Measurements from ENCODE around the gene ZNF497. TPM values are rescaled to one million over a fixed set of nuclear protein-coding genes. Genes with fewer than 3 reads are reported as not detected.
A peak's percentile ranks its signal among the peaks of the same experiment; 100 is the strongest.

The ZNF497 gene
- total RNA-seq, 4 donors from 2014 or later = 1.4 to 3.1 (median 1.5) TPM

DNA sequence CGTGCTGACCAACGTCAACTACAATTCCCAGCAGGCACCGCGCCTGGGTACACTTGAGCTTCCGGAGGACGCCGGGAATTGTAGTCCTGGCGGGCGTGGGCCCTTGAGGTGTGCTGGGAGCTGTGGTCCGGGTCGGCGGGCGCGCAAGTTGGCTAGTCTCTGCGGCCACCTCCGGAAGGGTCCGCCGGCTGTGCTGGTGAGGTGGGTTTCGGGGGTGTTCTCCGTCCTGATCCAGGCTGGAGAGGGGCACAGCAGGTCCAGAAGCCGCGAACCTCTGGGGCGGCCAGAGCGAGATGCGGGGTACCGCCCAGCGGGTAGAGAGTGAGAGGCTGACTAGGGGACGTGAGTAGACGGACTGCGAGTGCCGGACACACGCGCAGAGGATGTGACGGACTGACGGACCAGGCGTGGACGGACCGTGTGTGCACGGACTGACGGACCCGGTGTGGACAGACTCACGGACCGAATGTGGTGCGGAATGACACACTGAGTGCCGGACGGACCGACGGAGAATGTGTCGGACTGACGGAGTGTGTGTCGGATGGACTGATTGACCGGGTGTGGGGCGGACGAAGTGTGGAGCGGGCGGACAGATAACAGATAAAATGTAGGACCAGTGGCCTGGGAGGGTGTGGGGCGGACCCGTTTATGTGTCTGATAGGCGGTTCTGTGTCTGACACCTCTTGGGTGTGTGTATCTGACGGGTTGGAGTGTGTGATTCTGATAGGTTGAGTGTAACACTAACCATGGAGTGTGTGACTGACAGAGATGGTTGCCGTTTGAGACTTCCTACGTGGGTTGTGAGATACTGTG is 35.4 kb downstream of the ZNF497 start, which contains the start of gene ZSCAN22:
Gene ZSCAN22 (plus strand): TSS at position 81 of the 813 bp plus-strand sequence. CDS start 7,809 bp downstream, outside the sequence.
- TF ChIP-seq POLR2A (IDR thresholded peaks at IDR 0.05) (no peak), CTCF (IDR thresholded peaks at IDR 0.05) (peak in 1 of 3 donors; percentile 7)
- peak within 1 kb of the TSS; percentile 69 for H3K4me3 ChIP-seq (ENCODE audit: low read depth, poor library complexity, severe bottlenecking)
- 0% methylated on average over 53 to 62 of the region's 62 CpGs for WGBS, 2 donors
- peak; percentile 96 to 99 for DNase-seq (ENCODE audit: low spot score in 2 of 2)
- intact Hi-C loops (cut with DNase I; ENCODE audit: low total_unique reads) = no loop called here

GRCh38 chr19:58326501-58326913 is 36.0 kb downstream of the ZNF497 start:
- intact Hi-C loops (cut with DNase I; ENCODE audit: low total_unique reads) = no loop called here
- peak overlapping the region; percentile 69 for H3K4me3 ChIP-seq (ENCODE audit: low read depth, poor library complexity, severe bottlenecking)
- 1 to 3% methylated on average over 9 of the region's 9 CpGs for WGBS, 2 donors
- TF ChIP-seq POLR2A (IDR thresholded peaks at IDR 0.05) = no peak
- TF ChIP-seq CTCF (IDR thresholded peaks at IDR 0.05) = no peak
- DNase-seq (ENCODE audit: low spot score in 2 of 2) = no peak

- intact Hi-C loops (cut with DNase I; ENCODE audit: low total_unique reads) = no loop called here
These were observed 37.1 kb downstream of the ZNF497 start for GRCh38 chr19:58325311-58326022.

DNA sequence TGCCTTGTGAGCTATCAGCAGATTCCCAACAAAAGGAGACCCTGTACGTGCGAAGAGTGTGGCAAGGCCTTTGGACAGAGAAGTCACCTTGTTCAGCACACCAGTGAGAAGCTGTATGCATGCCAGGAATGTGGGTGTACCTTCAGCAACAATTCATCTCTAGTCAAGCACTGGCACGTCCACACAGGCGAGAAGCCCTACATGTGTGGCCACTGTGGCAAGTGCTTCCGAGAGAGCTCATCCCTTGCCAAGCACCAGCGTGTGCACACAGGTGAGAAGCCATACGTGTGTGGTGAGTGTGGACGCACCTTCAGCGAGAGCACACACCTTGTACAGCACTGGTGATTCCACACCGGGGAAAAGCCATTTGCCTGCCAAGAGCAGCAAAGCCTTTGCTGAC is 43.3 kb downstream of the ZNF497 start:
- intact Hi-C loops (cut with DNase I; ENCODE audit: low total_unique reads) = no loop called here
- no peak overlapping the region for H3K4me3 ChIP-seq (ENCODE audit: low read depth, poor library complexity, severe bottlenecking)
- 54 to 61% methylated on average over 10 of the region's 10 CpGs for WGBS, 2 donors
- TF ChIP-seq POLR2A (IDR thresholded peaks at IDR 0.05) = no peak
- TF ChIP-seq CTCF (IDR thresholded peaks at IDR 0.05) = no peak
- no peak for DNase-seq (ENCODE audit: low spot score in 2 of 2)

More at GRCh38 chr19:58325311-58326022, 37.1 kb downstream of the ZNF497 start:
- WGBS, 2 donors = 76 to 77% methylated on average over 6 of the region's 6 CpGs
- TF ChIP-seq POLR2A (IDR thresholded peaks at IDR 0.05) (no peak), CTCF (IDR thresholded peaks at IDR 0.05) (no peak)
- no peak for DNase-seq (ENCODE audit: low spot score in 2 of 2)
- H3K4me3 ChIP-seq (ENCODE audit: low read depth, poor library complexity, severe bottlenecking) = no peak overlapping the region

- WGBS, 2 donors = 79 to 96% methylated on average over 3 to 4 of the region's 4 CpGs
- DNase-seq (ENCODE audit: low spot score in 2 of 2) = no peak
- TF ChIP-seq CTCF (IDR thresholded peaks at IDR 0.05) (no peak), POLR2A (IDR thresholded peaks at IDR 0.05) (no peak)
- H3K4me3 ChIP-seq (ENCODE audit: low read depth, poor library complexity, severe bottlenecking) = no peak overlapping the region
- intact Hi-C loops (cut with DNase I; ENCODE audit: low total_unique reads) = no loop called here
These were observed 44.3 kb downstream of the ZNF497 start for GRCh38 chr19:58318297-58318696.

Measured in lower leg skin (tissue), 4 donors.